ENCODE results near the gene TMEM222.

- TF ChIP-seq CTCF (conservative IDR thresholded peaks at IDR 0.05; ENCODE audit: low read depth, low read length), result no peak
- TF ChIP-seq CHD1 (IDR thresholded peaks at IDR 0.05; ENCODE audit: low read depth, low read length), result no peak
- TF ChIP-seq RFX5 (IDR thresholded peaks at IDR 0.05; ENCODE audit: low read depth, low read length), result no peak
- no peak for TF ChIP-seq NFE2L2 (IDR thresholded peaks at IDR 0.05; ENCODE audit: low read depth, low read length)
- no peak for TF ChIP-seq RCOR1 (IDR thresholded peaks at IDR 0.05; ENCODE audit: insufficient replicate concordance, low read length)
- no peak for TF ChIP-seq MXI1 (IDR thresholded peaks at IDR 0.05; ENCODE audit: borderline replicate concordance, low read depth, low read length)
- TF ChIP-seq CEBPB (IDR thresholded peaks at IDR 0.05; ENCODE audit: low read depth, low read length), result no peak
- no peak for TF ChIP-seq POLR2A (IDR thresholded peaks at IDR 0.05; ENCODE audit: low read depth, low read length)
- TF ChIP-seq ELK1 (IDR thresholded peaks at IDR 0.05; ENCODE audit: borderline replicate concordance, low read depth, low read length), result no peak
- TF ChIP-seq USF2 (IDR thresholded peaks at IDR 0.05; ENCODE audit: low read depth, low read length), result no peak
- TF ChIP-seq MAZ (IDR thresholded peaks at IDR 0.05; ENCODE audit: borderline replicate concordance, low read depth, low read length), result no peak
- no peak for TF ChIP-seq MAFK (IDR thresholded peaks at IDR 0.05; ENCODE audit: low read depth, low read length)
- no peak for TF ChIP-seq SMC3 (IDR thresholded peaks at IDR 0.05; ENCODE audit: low read depth, low read length)
Observed at GRCh38 chr1:27383661-27384060, 61.7 kb downstream of the TMEM222 start.

Measured in IMR-90 (cell line).